ENCODE results near the gene TJP2. TPM values are rescaled to one million over a fixed set of nuclear protein-coding genes. Genes with fewer than 3 reads are reported as not detected.
"Not testable (repeated sequence)": the region's sequence is repeated elsewhere in the genome, so short reads cannot be mapped to it uniquely, and the experiment has no call there.

Gene TJP2
- total and polyA plus RNA-seq, 4 donors = 32.4 to 121 (median 110) TPM

DNA sequence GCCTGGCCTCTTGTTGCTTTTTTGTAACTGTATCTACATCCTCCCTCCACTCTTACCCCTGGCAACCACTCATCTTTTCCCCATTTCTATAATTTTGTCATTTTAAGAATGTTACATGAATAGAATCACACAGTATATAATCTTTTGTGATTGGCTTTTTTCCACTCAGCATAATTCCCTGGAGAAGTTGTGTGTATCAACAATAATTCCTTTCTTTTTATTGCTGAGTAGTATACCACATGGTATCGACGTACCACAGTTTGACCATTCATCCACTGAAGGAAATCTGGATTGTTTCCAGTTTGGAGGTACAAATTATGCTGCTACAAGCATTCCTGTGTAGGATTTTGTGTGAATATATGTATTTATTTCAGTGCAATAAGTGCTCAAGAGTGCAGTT is 129.3 kb downstream of the TJP2 start:
- H3K4me3 ChIP-seq (ENCODE audit: low read length in 2 of 2) = no peak overlapping the region
- no peaks in the 10 kb centered on the region for H3K9me3 ChIP-seq (ENCODE audit: control insufficient read depth, low read length)
- H3K27ac ChIP-seq (ENCODE audit: low read depth in 1 of 2, low read length in 2 of 2) = no peak overlapping the region
- ATAC-seq (ENCODE audit: low FRiP score) = no peak
- no peaks in the 10 kb centered on the region for H3K36me3 ChIP-seq (ENCODE audit: control insufficient read depth in 1 of 2, insufficient read depth in 2 of 2, low read length in 1 of 2)
- DNase-seq = no peak
- WGBS, 2 donors = 89 to 96% methylated on average over 2 of the region's 2 CpGs
- H3K27me3 ChIP-seq (ENCODE audit: control insufficient read depth in 1 of 2, insufficient read depth in 2 of 2, low read length in 1 of 2) = no peaks in the 10 kb centered on the region
- H3K4me1 ChIP-seq (ENCODE audit: control insufficient read depth in 1 of 2, insufficient read depth in 2 of 2, low read length in 2 of 2) = peaks cover 0 to 2% of the 10 kb centered on the region in 2 donors
- intact Hi-C loops (cut with DNase I) = no loop called here

DNA sequence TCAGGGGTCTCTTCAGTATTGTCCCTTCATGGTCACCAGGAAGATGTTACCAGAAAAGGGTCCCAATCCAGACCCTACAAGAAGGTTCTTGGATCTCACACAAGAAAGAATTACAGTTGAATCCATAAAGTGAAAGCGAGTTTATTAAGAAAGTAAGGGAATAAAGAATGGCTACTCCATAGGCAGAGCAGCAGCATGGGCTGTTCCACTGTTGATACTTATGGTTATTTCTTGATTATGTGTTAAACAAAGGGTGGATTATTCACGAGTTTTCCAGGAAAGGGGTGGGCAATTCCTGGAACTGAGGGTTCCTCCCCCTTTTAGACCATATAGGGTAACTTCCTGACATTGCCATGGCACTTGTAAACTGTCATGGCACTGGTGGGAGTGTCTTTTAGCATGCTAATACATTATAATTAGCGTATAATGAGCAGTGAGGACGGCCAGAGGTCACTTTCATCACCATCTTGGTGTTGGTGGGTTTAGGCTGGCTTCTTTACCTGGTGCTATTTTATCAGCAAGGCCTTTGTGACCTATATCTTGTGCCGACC is 132.9 kb downstream of the TJP2 start:
- H3K27me3 ChIP-seq (ENCODE audit: control insufficient read depth in 1 of 2, insufficient read depth in 2 of 2, low read length in 1 of 2); intact Hi-C loops (cut with DNase I); DNase-seq; H3K36me3 ChIP-seq (ENCODE audit: control insufficient read depth in 1 of 2, insufficient read depth in 2 of 2, low read length in 1 of 2); H3K27ac ChIP-seq (ENCODE audit: low read depth in 1 of 2, low read length in 2 of 2); H3K4me1 ChIP-seq (ENCODE audit: control insufficient read depth in 1 of 2, insufficient read depth in 2 of 2, low read length in 2 of 2); H3K4me3 ChIP-seq (ENCODE audit: low read length in 2 of 2); ATAC-seq (ENCODE audit: low FRiP score); H3K9me3 ChIP-seq (ENCODE audit: control insufficient read depth, low read length): not testable (repeated sequence)
- 90 to 92% methylated on average over 5 of the region's 5 CpGs for WGBS, 2 donors

DNA sequence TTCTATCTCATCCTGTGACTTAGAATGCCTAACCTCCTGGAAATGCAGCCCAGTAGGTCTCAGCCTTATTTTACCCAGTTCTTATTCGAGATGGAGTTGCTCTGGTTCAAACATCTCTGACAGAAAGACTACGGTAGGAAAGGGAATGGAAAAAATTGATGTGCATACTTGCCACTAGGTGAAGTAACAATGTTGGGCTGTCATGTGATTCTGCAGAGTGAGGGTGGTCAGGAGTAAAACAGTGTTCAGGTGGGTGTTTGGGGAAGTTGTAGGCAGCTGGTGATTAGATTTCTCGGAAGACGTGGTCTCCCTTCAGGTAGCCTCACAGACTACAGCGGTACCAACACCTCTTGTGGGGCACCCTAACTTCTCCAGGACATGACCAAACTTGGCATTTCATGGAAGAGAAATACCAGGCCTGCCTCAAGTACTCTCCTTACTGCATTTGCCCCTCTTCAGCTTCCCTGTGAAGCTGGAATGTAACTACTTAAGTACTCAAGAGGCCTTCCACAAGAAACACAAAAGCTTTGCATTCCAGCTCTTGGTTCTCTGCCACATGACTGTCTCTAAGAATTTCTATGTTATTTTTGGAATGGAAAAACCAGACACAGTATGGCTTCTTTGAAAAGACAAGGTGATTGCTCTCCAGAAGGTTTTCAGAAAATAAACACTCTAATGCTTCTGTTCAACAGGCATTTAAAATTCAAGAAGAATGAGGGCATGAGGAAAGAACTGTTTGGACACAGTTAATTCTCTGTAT is 133.5 kb downstream of the TJP2 start:
- H3K27ac ChIP-seq (ENCODE audit: low read depth in 1 of 2, low read length in 2 of 2) = no peak overlapping the region

GRCh38 chr9:69308206-69308931 is 134.3 kb downstream of the TJP2 start:
- ATAC-seq (ENCODE audit: low FRiP score) = no peak
- Histone ChIP-seq H3K4me3 (ENCODE audit: low read length in 2 of 2) (no peak overlapping the region), H3K4me1 (ENCODE audit: control insufficient read depth in 1 of 2, insufficient read depth in 2 of 2, low read length in 2 of 2) (peaks cover 0 to 2% of the 10 kb centered on the region in 2 donors), H3K27me3 (ENCODE audit: control insufficient read depth in 1 of 2, insufficient read depth in 2 of 2, low read length in 1 of 2) (no peaks in the 10 kb centered on the region), H3K9me3 (ENCODE audit: control insufficient read depth, low read length) (peaks cover 2% of the 10 kb centered on the region), H3K27ac (ENCODE audit: low read depth in 1 of 2, low read length in 2 of 2) (no peak overlapping the region), H3K36me3 (ENCODE audit: control insufficient read depth in 1 of 2, insufficient read depth in 2 of 2, low read length in 1 of 2) (no peaks in the 10 kb centered on the region)
- no peak for DNase-seq
- 81 to 87% methylated on average over 5 of the region's 5 CpGs for WGBS, 2 donors
- intact Hi-C loops (cut with DNase I) = no loop called here

More for the DNA sequence above, 133.5 kb downstream of the TJP2 start:
- H3K4me3 ChIP-seq (ENCODE audit: low read length in 2 of 2) = no peak overlapping the region
- H3K4me1 ChIP-seq (ENCODE audit: control insufficient read depth in 1 of 2, insufficient read depth in 2 of 2, low read length in 2 of 2) = peaks cover 0 to 2% of the 10 kb centered on the region in 2 donors
- H3K27me3 ChIP-seq (ENCODE audit: control insufficient read depth in 1 of 2, insufficient read depth in 2 of 2, low read length in 1 of 2) = no peaks in the 10 kb centered on the region
- ATAC-seq (ENCODE audit: low FRiP score) (no peak), DNase-seq (no peak)
- WGBS, 2 donors = 69 to 76% methylated on average over 5 of the region's 5 CpGs
- intact Hi-C loops (cut with DNase I) = no loop called here
- no peaks in the 10 kb centered on the region for H3K36me3 ChIP-seq (ENCODE audit: control insufficient read depth in 1 of 2, insufficient read depth in 2 of 2, low read length in 1 of 2)
- peaks cover under 1% of the 10 kb centered on the region for H3K9me3 ChIP-seq (ENCODE audit: control insufficient read depth, low read length)

GRCh38 chr9:69313175-69313574 is 139.1 kb downstream of the TJP2 start:
- Histone ChIP-seq H3K4me3 (ENCODE audit: low read length in 2 of 2) (no peak overlapping the region), H3K9me3 (ENCODE audit: control insufficient read depth, low read length) (peaks cover 2% of the 10 kb centered on the region), H3K4me1 (ENCODE audit: control insufficient read depth in 1 of 2, insufficient read depth in 2 of 2, low read length in 2 of 2) (no peaks in the 10 kb centered on the region), H3K36me3 (ENCODE audit: control insufficient read depth in 1 of 2, insufficient read depth in 2 of 2, low read length in 1 of 2) (no peaks in the 10 kb centered on the region), H3K27ac (ENCODE audit: low read depth in 1 of 2, low read length in 2 of 2) (no peak overlapping the region), H3K27me3 (ENCODE audit: control insufficient read depth in 1 of 2, insufficient read depth in 2 of 2, low read length in 1 of 2) (no peaks in the 10 kb centered on the region)
- intact Hi-C loops (cut with DNase I) = no loop called here
- no peak for DNase-seq
- no peak for ATAC-seq (ENCODE audit: low FRiP score)

- intact Hi-C loops (cut with DNase I) = no loop called here
- H3K27me3 ChIP-seq (ENCODE audit: control insufficient read depth in 1 of 2, insufficient read depth in 2 of 2, low read length in 1 of 2) = no peaks in the 10 kb centered on the region
- H3K4me1 ChIP-seq (ENCODE audit: control insufficient read depth in 1 of 2, insufficient read depth in 2 of 2, low read length in 2 of 2) = no peaks in the 10 kb centered on the region
- peaks cover 2% of the 10 kb centered on the region for H3K9me3 ChIP-seq (ENCODE audit: control insufficient read depth, low read length)
- no peak overlapping the region for H3K27ac ChIP-seq (ENCODE audit: low read depth in 1 of 2, low read length in 2 of 2)
- DNase-seq = no peak
- H3K36me3 ChIP-seq (ENCODE audit: control insufficient read depth in 1 of 2, insufficient read depth in 2 of 2, low read length in 1 of 2) = no peaks in the 10 kb centered on the region
- ATAC-seq (ENCODE audit: low FRiP score) = no peak
- no peak overlapping the region for H3K4me3 ChIP-seq (ENCODE audit: low read length in 2 of 2)
- WGBS, 2 donors = 52 to 65% methylated on average over 1 of the region's 1 CpG
Measured at GRCh38 chr9:69314547-69314946, 140.5 kb downstream of the TJP2 start.

GRCh38 chr9:69317081-69317480 is 143.0 kb downstream of the TJP2 start:
- intact Hi-C loops (cut with DNase I) = no loop called here
- H3K9me3 ChIP-seq (ENCODE audit: control insufficient read depth, low read length) = peaks cover 2% of the 10 kb centered on the region
- no peaks in the 10 kb centered on the region for H3K4me1 ChIP-seq (ENCODE audit: control insufficient read depth in 1 of 2, insufficient read depth in 2 of 2, low read length in 2 of 2)

GRCh38 chr9:69317894-69318293 is 143.8 kb downstream of the TJP2 start:
- intact Hi-C loops (cut with DNase I) = no loop called here
- DNase-seq = no peak
- Histone ChIP-seq H3K4me3 (ENCODE audit: low read length in 2 of 2) (no peak overlapping the region), H3K27me3 (ENCODE audit: control insufficient read depth in 1 of 2, insufficient read depth in 2 of 2, low read length in 1 of 2) (no peaks in the 10 kb centered on the region), H3K27ac (ENCODE audit: low read depth in 1 of 2, low read length in 2 of 2) (no peak overlapping the region), H3K4me1 (ENCODE audit: control insufficient read depth in 1 of 2, insufficient read depth in 2 of 2, low read length in 2 of 2) (no peaks in the 10 kb centered on the region), H3K9me3 (ENCODE audit: control insufficient read depth, low read length) (no peaks in the 10 kb centered on the region), H3K36me3 (ENCODE audit: control insufficient read depth in 1 of 2, insufficient read depth in 2 of 2, low read length in 1 of 2) (no peaks in the 10 kb centered on the region)
- no peak for ATAC-seq (ENCODE audit: low FRiP score)

More at GRCh38 chr9:69317081-69317480, 143.0 kb downstream of the TJP2 start:
- H3K36me3 ChIP-seq (ENCODE audit: control insufficient read depth in 1 of 2, insufficient read depth in 2 of 2, low read length in 1 of 2) = no peaks in the 10 kb centered on the region
- H3K27ac ChIP-seq (ENCODE audit: low read depth in 1 of 2, low read length in 2 of 2) = no peak overlapping the region
- H3K27me3 ChIP-seq (ENCODE audit: control insufficient read depth in 1 of 2, insufficient read depth in 2 of 2, low read length in 1 of 2) = no peaks in the 10 kb centered on the region
- WGBS, 2 donors = 87 to 88% methylated on average over 2 of the region's 2 CpGs
- no peak for ATAC-seq (ENCODE audit: low FRiP score)
- H3K4me3 ChIP-seq (ENCODE audit: low read length in 2 of 2) = no peak overlapping the region
- no peak for DNase-seq
